HEK293 (cell line): ENCODE data around the gene PIM2.

Source experiments
- BCL11A ChIP-seq: fragments of 450-650 bp; formaldehyde crosslinking; IDR thresholded peaks from 2 replicates; pipeline ENCODE4 v1.5.1; 2016; ENCODE audit warnings: low read depth, missing biosample characterization, missing genetic modification characterization
- ELK4 ChIP-seq: IDR thresholded peaks from 2 replicates; pipeline ENCODE4 v1.6.1; 2011; ENCODE audit warnings: mild to moderate bottlenecking, low read depth, low read length, borderline replicate concordance
- GLI4 ChIP-seq: fragments of 450-650 bp; formaldehyde crosslinking; IDR thresholded peaks from 2 replicates; pipeline ENCODE4 v1.5.1; 2016; ENCODE audit warnings: missing biosample characterization, missing genetic modification characterization
- GLIS1 ChIP-seq: fragments of 450-650 bp; formaldehyde crosslinking; IDR thresholded peaks from 2 replicates; pipeline ENCODE4 v1.5.1; 2016; ENCODE audit warnings: missing biosample characterization, missing genetic modification characterization
- HOXD13 ChIP-seq: sonication (generic); formaldehyde crosslinking; IDR thresholded peaks from 2 replicates; pipeline ENCODE4 v1.8.0; 2022; ENCODE audit warnings: missing genetic modification reagents, borderline replicate concordance
- KLF7 ChIP-seq: fragments of 450-650 bp; formaldehyde crosslinking; IDR thresholded peaks from 2 replicates; pipeline ENCODE4 v1.5.1; 2016; ENCODE audit warnings: missing biosample characterization, missing genetic modification characterization, borderline replicate concordance
- KLF8 ChIP-seq: fragments of 450-650 bp; formaldehyde crosslinking; IDR thresholded peaks from 2 replicates; pipeline ENCODE4 v1.5.1; 2016; ENCODE audit warnings: missing biosample characterization, missing genetic modification characterization
- MZF1 ChIP-seq: fragments of 450-650 bp; formaldehyde crosslinking; IDR thresholded peaks from 2 replicates; pipeline ENCODE4 v1.5.1; 2017; ENCODE audit warnings: missing biosample characterization, missing genetic modification characterization, borderline replicate concordance
- PRDM2 ChIP-seq: fragments of 450-650 bp; formaldehyde crosslinking; IDR thresholded peaks from 2 replicates; pipeline ENCODE4 v1.5.1; 2016; ENCODE audit warnings: missing biosample characterization, missing genetic modification characterization, borderline replicate concordance
- WT1 ChIP-seq: fragments of 450-650 bp; formaldehyde crosslinking; IDR thresholded peaks from 2 replicates; pipeline ENCODE4 v1.5.1; 2016; ENCODE audit warnings: missing biosample characterization, missing genetic modification characterization
- ZFP37 ChIP-seq: fragments of 450-650 bp; formaldehyde crosslinking; IDR thresholded peaks from 2 replicates; pipeline ENCODE4 v1.5.1; 2016; ENCODE audit warnings: missing biosample characterization, missing genetic modification characterization
- ZNF112 ChIP-seq: fragments of 450-650 bp; formaldehyde crosslinking; IDR thresholded peaks from 2 replicates; pipeline ENCODE4 v1.5.0; 2017; ENCODE audit warnings: missing biosample characterization, missing genetic modification characterization
- ZNF132 ChIP-seq: fragments of 450-650 bp; formaldehyde crosslinking; IDR thresholded peaks from 2 replicates; pipeline ENCODE4 v1.5.1; 2017; ENCODE audit warnings: missing biosample characterization, missing genetic modification characterization, borderline replicate concordance
- ZNF175 ChIP-seq: fragments of 450-650 bp; formaldehyde crosslinking; IDR thresholded peaks from 2 replicates; pipeline ENCODE4 v1.5.1; 2016; ENCODE audit warnings: missing biosample characterization, missing genetic modification characterization
- ZNF311 ChIP-seq: fragments of 450-650 bp; formaldehyde crosslinking; IDR thresholded peaks from 2 replicates; pipeline ENCODE4 v1.5.1; 2017; ENCODE audit warnings: missing biosample characterization, missing genetic modification characterization, borderline replicate concordance
- ZNF398 ChIP-seq: fragments of 450-650 bp; formaldehyde crosslinking; IDR thresholded peaks from 2 replicates; pipeline ENCODE4 v1.5.1; 2017; ENCODE audit warnings: missing biosample characterization, missing genetic modification characterization
- ZNF510 ChIP-seq: fragments of 450-650 bp; formaldehyde crosslinking; IDR thresholded peaks from 2 replicates; pipeline ENCODE4 v1.5.1; 2018; ENCODE audit warnings: mild to moderate bottlenecking, missing genetic modification characterization, missing biosample characterization; ENCODE audit not compliant: insufficient replicate concordance
- ZNF514 ChIP-seq: fragments of 450-650 bp; formaldehyde crosslinking; IDR thresholded peaks from 2 replicates; pipeline ENCODE4 v1.5.1; 2016; ENCODE audit warnings: missing biosample characterization, missing genetic modification characterization
- ZNF621 ChIP-seq: fragments of 450-650 bp; formaldehyde crosslinking; IDR thresholded peaks from 2 replicates; pipeline ENCODE4 v1.5.1; 2017; ENCODE audit warnings: missing biosample characterization, missing genetic modification characterization
- ZNF658 ChIP-seq: fragments of 450-650 bp; formaldehyde crosslinking; IDR thresholded peaks from 2 replicates; pipeline ENCODE4; 2016; ENCODE audit warnings: missing biosample characterization, missing genetic modification characterization
- ZNF664 ChIP-seq: fragments of 450-650 bp; formaldehyde crosslinking; IDR thresholded peaks from 2 replicates; pipeline ENCODE4 v1.5.1; 2016; ENCODE audit warnings: missing biosample characterization, missing genetic modification characterization
- ZNF837 ChIP-seq: fragments of 450-650 bp; formaldehyde crosslinking; IDR thresholded peaks from 2 replicates; pipeline ENCODE4 v1.5.1; 2016; ENCODE audit warnings: missing biosample characterization, missing genetic modification characterization
- TF ChIP-seq, protein P1 (sequence below): fragments of 450-650 bp; formaldehyde crosslinking; IDR thresholded peaks from 2 replicates; pipeline ENCODE4 v1.5.1; 2017; ENCODE audit warnings: missing biosample characterization, missing genetic modification characterization
- TF ChIP-seq, protein P2 (sequence below): fragments of 450-650 bp; formaldehyde crosslinking; IDR thresholded peaks from 2 replicates; pipeline ENCODE4; 2016; ENCODE audit warnings: missing biosample characterization, missing genetic modification characterization
- TF ChIP-seq, protein P3 (sequence below): fragments of 450-650 bp; formaldehyde crosslinking; IDR thresholded peaks from 2 replicates; pipeline ENCODE4 v1.5.1; 2016; ENCODE audit warnings: missing biosample characterization, missing genetic modification characterization

PIM2 gene

DNA sequence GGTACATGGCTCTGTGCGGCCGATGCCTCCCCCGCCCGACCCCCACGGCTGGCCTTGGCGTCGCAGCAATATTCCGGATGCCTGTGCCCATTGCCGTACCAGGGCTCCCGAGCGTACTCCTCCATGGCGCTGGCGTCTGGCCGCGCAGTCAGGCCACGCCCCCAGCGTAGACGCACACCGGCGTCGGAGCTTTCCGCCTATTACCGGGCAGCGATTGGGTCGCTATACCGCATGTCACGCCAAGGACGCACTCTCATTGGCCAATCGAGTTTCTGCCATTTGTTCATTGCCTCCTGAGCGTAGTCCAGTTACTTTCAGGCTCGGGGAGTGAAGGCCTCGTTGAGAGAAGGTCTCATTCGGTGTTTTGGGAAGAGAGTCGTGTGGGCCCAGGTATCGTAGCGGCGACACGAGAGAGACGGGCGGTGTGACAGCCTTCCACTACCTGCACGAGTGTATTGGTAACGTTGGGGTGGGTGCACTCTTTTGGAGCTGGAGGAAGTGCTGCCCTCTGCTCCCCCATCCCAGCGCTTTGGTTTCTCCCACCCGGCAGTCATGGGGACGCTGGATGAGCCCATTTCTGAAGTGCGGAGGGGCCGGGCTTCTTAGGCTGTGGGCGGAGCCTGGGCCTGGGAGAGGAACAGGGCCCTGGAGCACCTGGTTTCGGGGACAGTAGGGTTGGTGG, 21.1 kb downstream of the PIM2 start, which contains the start of the genes PQBP1 and TIMM17B (continued):
- TF ChIP-seq PRDM2 (tag by site-specific recombination) (no peak), ZNF132 (tag by site-specific recombination) (no peak), ZNF664 (tag by site-specific recombination) (peak; percentile 5; the same call in 1 of the 2 replicates), KLF8 (tag by site-specific recombination) (peak; percentile 70; the same call in 1 of the 2 replicates), GLIS1 (tag by site-specific recombination) (peak; percentile 1), BCL11A (tag by site-specific recombination) (no peak), HOXD13 (CRISPR knock-in tag) (no peak), ZNF175 (tag by site-specific recombination) (no peak), ZNF398 (tag by site-specific recombination) (no peak), ELK4 (no peak), ZNF514 (tag by site-specific recombination) (no peak), ZFP37 (peak; percentile 61; the same call in 1 of the 2 replicates), GLI4 (tag by site-specific recombination) (peak; percentile 73; the same call in 1 of the 2 replicates), ZNF658 (tag by site-specific recombination) (no peak), MZF1 (tag by site-specific recombination) (no peak), ZNF837 (tag by site-specific recombination) (no peak), ZNF510 (tag by site-specific recombination) (no peak), WT1 (tag by site-specific recombination) (0 out of 2 replicates have a peak, but pooled peaks have one; percentile 37), ZNF621 (tag by site-specific recombination) (no peak), ZNF311 (tag by site-specific recombination) (no peak), KLF7 (tag by site-specific recombination) (no peak), ZNF112 (tag by site-specific recombination) (no peak)
- TF ChIP-seq, protein P1, sequence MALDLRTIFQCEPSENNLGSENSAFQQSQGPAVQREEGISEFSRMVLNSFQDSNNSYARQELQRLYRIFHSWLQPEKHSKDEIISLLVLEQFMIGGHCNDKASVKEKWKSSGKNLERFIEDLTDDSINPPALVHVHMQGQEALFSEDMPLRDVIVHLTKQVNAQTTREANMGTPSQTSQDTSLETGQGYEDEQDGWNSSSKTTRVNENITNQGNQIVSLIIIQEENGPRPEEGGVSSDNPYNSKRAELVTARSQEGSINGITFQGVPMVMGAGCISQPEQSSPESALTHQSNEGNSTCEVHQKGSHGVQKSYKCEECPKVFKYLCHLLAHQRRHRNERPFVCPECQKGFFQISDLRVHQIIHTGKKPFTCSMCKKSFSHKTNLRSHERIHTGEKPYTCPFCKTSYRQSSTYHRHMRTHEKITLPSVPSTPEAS: no peak
- TF ChIP-seq, protein P2, sequence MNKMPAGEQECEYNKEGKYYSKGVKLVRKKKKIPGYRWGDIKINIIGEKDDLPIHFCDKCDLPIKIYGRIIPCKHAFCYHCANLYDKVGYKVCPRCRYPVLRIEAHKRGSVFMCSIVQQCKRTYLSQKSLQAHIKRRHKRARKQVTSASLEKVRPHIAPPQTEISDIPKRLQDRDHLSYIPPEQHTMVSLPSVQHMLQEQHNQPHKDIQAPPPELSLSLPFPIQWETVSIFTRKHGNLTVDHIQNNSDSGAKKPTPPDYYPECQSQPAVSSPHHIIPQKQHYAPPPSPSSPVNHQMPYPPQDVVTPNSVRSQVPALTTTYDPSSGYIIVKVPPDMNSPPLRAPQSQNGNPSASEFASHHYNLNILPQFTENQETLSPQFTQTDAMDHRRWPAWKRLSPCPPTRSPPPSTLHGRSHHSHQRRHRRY (tag by site-specific recombination): no peak
- TF ChIP-seq, protein P3, sequence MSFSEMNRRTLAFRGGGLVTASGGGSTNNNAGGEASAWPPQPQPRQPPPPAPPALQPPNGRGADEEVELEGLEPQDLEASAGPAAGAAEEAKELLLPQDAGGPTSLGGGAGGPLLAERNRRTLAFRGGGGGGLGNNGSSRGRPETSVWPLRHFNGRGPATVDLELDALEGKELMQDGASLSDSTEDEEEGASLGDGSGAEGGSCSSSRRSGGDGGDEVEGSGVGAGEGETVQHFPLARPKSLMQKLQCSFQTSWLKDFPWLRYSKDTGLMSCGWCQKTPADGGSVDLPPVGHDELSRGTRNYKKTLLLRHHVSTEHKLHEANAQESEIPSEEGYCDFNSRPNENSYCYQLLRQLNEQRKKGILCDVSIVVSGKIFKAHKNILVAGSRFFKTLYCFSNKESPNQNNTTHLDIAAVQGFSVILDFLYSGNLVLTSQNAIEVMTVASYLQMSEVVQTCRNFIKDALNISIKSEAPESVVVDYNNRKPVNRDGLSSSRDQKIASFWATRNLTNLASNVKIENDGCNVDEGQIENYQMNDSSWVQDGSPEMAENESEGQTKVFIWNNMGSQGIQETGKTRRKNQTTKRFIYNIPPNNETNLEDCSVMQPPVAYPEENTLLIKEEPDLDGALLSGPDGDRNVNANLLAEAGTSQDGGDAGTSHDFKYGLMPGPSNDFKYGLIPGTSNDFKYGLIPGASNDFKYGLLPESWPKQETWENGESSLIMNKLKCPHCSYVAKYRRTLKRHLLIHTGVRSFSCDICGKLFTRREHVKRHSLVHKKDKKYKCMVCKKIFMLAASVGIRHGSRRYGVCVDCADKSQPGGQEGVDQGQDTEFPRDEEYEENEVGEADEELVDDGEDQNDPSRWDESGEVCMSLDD (tag by site-specific recombination): no peak
